IMR-90 (cell line): ENCODE data around the gene RHEX. TPM values are rescaled to one million over a fixed set of nuclear protein-coding genes. Genes with fewer than 3 reads are reported as not detected.

Source experiments
- ATAC-seq: fragments of 200-7000 bp; cut with Tn5 transposase; 2 replicates; pipeline ENCODE4 v1.9.1; 2020; ENCODE audit warnings: low read depth, mild to moderate bottlenecking, moderate library complexity
- BruUV-seq: library from RNA; stranded (reverse); fragments of 400-500 nt; replicated peaks from 2 replicates; lab custom pipeline; 2021; lab: Mats Ljungman, UMichigan
- CTCF ChIA-PET: fragments of 300-600 bp; formaldehyde crosslinking; extraction: SDS; loops from one replicate; lab custom pipeline; 2021; ENCODE audit warnings: antibody characterized with exemption; lab: Yijun Ruan, JAX
- POLR2A ChIA-PET: fragments of 300-600 bp; sonication (Branson Sonifier 250); formaldehyde crosslinking; loops from one replicate; lab custom pipeline; 2022; ENCODE audit warnings: antibody characterized with exemption; ENCODE audit not compliant: unreplicated experiment; lab: Charles Lee
- DNase-seq: peaks from one replicate; pipeline ENCODE4 v3.0.0; 2013
- H2AFZ ChIP-seq: replicated peaks from 2 replicates; pipeline ENCODE3; 2013; ENCODE audit warnings: low read length, mild to moderate bottlenecking; ENCODE audit not compliant: poor library complexity
- H2AK5ac ChIP-seq: 2 replicates; pipeline ENCODE4 v1.6.1; 2013; ENCODE audit warnings: low read depth, low read length, inconsistent platforms
- H2AK9ac ChIP-seq: replicated peaks from 2 replicates; pipeline ENCODE3; 2013; ENCODE audit warnings: mild to moderate bottlenecking, low read depth, low read length, moderate library complexity; ENCODE audit not compliant: poor library complexity
- H2BK120ac ChIP-seq: 2 replicates; pipeline ENCODE4 v1.6.1; 2013; ENCODE audit warnings: low read depth, low read length, inconsistent platforms
- H2BK15ac ChIP-seq: 3 replicates; pipeline ENCODE4 v1.6.1; 2013; ENCODE audit warnings: low read depth, low read length, inconsistent platforms
- H2BK20ac ChIP-seq: 2 replicates; pipeline ENCODE4 v1.6.1; 2013; ENCODE audit warnings: low read depth, mild to moderate bottlenecking, inconsistent platforms, low read length, moderate library complexity
- H2BK5ac ChIP-seq: 2 replicates; pipeline ENCODE4 v1.6.1; 2013; ENCODE audit warnings: mild to moderate bottlenecking, low read depth, low read length, inconsistent platforms; ENCODE audit not compliant: poor library complexity, severe bottlenecking
- H3K14ac ChIP-seq: replicated peaks from 2 replicates; pipeline ENCODE4 v1.6.1; 2013; ENCODE audit warnings: low read depth, low read length, inconsistent platforms
- H3K18ac ChIP-seq: 2 replicates; pipeline ENCODE4 v1.6.1; 2013; ENCODE audit warnings: low read depth, low read length, control low read depth
- H3K23ac ChIP-seq: 2 replicates; pipeline ENCODE4 v1.6.1; 2013; ENCODE audit warnings: low read depth, low read length, inconsistent platforms
- H3K27ac ChIP-seq: 2 replicates; pipeline ENCODE4 v1.5.1; 2013; ENCODE audit warnings: mild to moderate bottlenecking, control low read depth, low read length; ENCODE audit not compliant: insufficient read depth
- H3K27me3 ChIP-seq: 2 replicates; pipeline ENCODE4 v1.6.1; 2013; ENCODE audit warnings: low read length; ENCODE audit not compliant: control insufficient read depth, insufficient read depth
- H3K36me3 ChIP-seq: 2 replicates; pipeline ENCODE4 v1.6.1; 2013; ENCODE audit warnings: low read length, mixed read lengths; ENCODE audit not compliant: control insufficient read depth, insufficient read depth
- H3K4ac ChIP-seq: 2 replicates; pipeline ENCODE4 v1.6.1; 2013; ENCODE audit warnings: low read depth, low read length, inconsistent platforms
- H3K4me1 ChIP-seq: 2 replicates; pipeline ENCODE4 v1.6.1; 2013; ENCODE audit warnings: low read length, mixed read lengths; ENCODE audit not compliant: control insufficient read depth, insufficient read depth
- H3K4me2 ChIP-seq: 2 replicates; pipeline ENCODE4 v1.6.1; 2013; ENCODE audit warnings: low read depth, mild to moderate bottlenecking, control low read depth, low read length, moderate library complexity
- H3K4me3 ChIP-seq: 2 replicates; pipeline ENCODE4 v1.5.1; 2013; ENCODE audit warnings: low read depth, mild to moderate bottlenecking, control low read depth, low read length, moderate library complexity; ENCODE audit not compliant: insufficient read depth
- H3K56ac ChIP-seq: 2 replicates; pipeline ENCODE4 v1.6.1; 2013; ENCODE audit warnings: low read length, inconsistent platforms; ENCODE audit not compliant: insufficient read depth; ENCODE audit errors: extremely low read depth
- H3K79me1 ChIP-seq, 2 experiments: 2 replicates each; pipeline ENCODE4 v1.6.1; 2013; ENCODE audit warnings: low read length in 2 of 2, inconsistent platforms in 1 of 2, low read depth in 1 of 2
- H3K9ac ChIP-seq: 2 replicates; pipeline ENCODE4 v1.6.1; 2013; ENCODE audit warnings: low read depth, low read length, control low read depth
- H3K9me1 ChIP-seq: 2 replicates; pipeline ENCODE4 v1.6.1; 2013; ENCODE audit warnings: low read length, inconsistent platforms; ENCODE audit not compliant: insufficient read depth
- H3K9me3 ChIP-seq: 2 replicates; pipeline ENCODE4 v1.6.1; 2013; ENCODE audit warnings: low read length; ENCODE audit not compliant: control insufficient read depth, insufficient read depth
- H4K20me1 ChIP-seq: 2 replicates; pipeline ENCODE4 v1.6.1; 2013; ENCODE audit warnings: low read length, inconsistent platforms; ENCODE audit not compliant: insufficient read depth
- H4K5ac ChIP-seq: 2 replicates; pipeline ENCODE4 v1.6.1; 2013; ENCODE audit warnings: mild to moderate bottlenecking, low read depth, low read length, control low read depth
- H4K8ac ChIP-seq, 2 experiments: 2 replicates each; pipeline ENCODE4 v1.6.1; 2013; ENCODE audit warnings: low read depth in 2 of 2, low read length in 2 of 2, control low read depth in 1 of 2, inconsistent platforms in 1 of 2
- H4K91ac ChIP-seq: 2 replicates; pipeline ENCODE4 v1.6.1; 2013; ENCODE audit warnings: low read depth, low read length, inconsistent platforms; ENCODE audit not compliant: insufficient read depth
- BHLHE40 ChIP-seq: fragments of 150-350 bp; IDR thresholded peaks from 2 replicates; pipeline ENCODE4 v1.6.1; 2016; ENCODE audit warnings: mild to moderate bottlenecking, low read depth, low read length
- CEBPB ChIP-seq: IDR thresholded peaks from 2 replicates; pipeline ENCODE4 v1.6.1; 2012; ENCODE audit warnings: low read depth, low read length, improper control_type of control experiment
- CHD1 ChIP-seq: IDR thresholded peaks from 2 replicates; pipeline ENCODE4 v1.6.1; 2012; ENCODE audit warnings: low read depth, low read length, improper control_type of control experiment
- FOS ChIP-seq: fragments of 150-350 bp; IDR thresholded peaks from 2 replicates; pipeline ENCODE4 v1.6.1; 2016; ENCODE audit warnings: low read depth, low read length
- MAFK ChIP-seq: IDR thresholded peaks from 2 replicates; pipeline ENCODE4 v1.6.1; 2012; ENCODE audit warnings: low read depth, low read length, improper control_type of control experiment
- MAZ ChIP-seq: IDR thresholded peaks from 2 replicates; pipeline ENCODE4 v1.6.1; 2012; ENCODE audit warnings: low read depth, mild to moderate bottlenecking, low read length, improper control_type of control experiment, moderate library complexity, borderline replicate concordance
- MXI1 ChIP-seq: IDR thresholded peaks from 2 replicates; pipeline ENCODE4 v1.6.1; 2012; ENCODE audit warnings: low read depth, mild to moderate bottlenecking, low read length, moderate library complexity, borderline replicate concordance
- NFE2L2 ChIP-seq: fragments of 150-350 bp; IDR thresholded peaks from 2 replicates; pipeline ENCODE4 v1.6.1; 2016; ENCODE audit warnings: low read depth, mild to moderate bottlenecking, low read length
- POLR2A ChIP-seq: IDR thresholded peaks from 2 replicates; pipeline ENCODE4 v1.6.1; 2012; ENCODE audit warnings: mild to moderate bottlenecking, low read depth, low read length
- RAD21 ChIP-seq: IDR thresholded peaks from 2 replicates; pipeline ENCODE4 v1.6.1; 2012; ENCODE audit warnings: low read length, improper control_type of control experiment
- RCOR1 ChIP-seq: IDR thresholded peaks from 2 replicates; pipeline ENCODE4 v1.6.1; 2012; ENCODE audit warnings: mild to moderate bottlenecking, low read length, improper control_type of control experiment; ENCODE audit not compliant: insufficient replicate concordance
- RFX5 ChIP-seq: IDR thresholded peaks from 2 replicates; pipeline ENCODE4 v1.8.0; 2012; ENCODE audit warnings: low read depth, mild to moderate bottlenecking, low read length, moderate library complexity
- SMC3 ChIP-seq: fragments of 150-350 bp; IDR thresholded peaks from 2 replicates; pipeline ENCODE4 v1.6.1; 2016; ENCODE audit warnings: low read depth, mild to moderate bottlenecking, antibody characterized with exemption, low read length, moderate library complexity
- WGBS, 2 experiments: methylation state at CpG; one replicate each; pipeline versions ENCODE4 v1.1.5 to v1.1.7; 2013; ENCODE audit warnings: missing lambda C conversion rate in 2 of 2; ENCODE audit not compliant: insufficient read length in 1 of 2; ENCODE audit errors: extremely low coverage in 2 of 2; 5-methylcytosine and 5-hydroxymethylcytosine counted together
- dilution Hi-C: fragments of 300-500 bp; cut with HindIII; formaldehyde crosslinking; loops from one replicate; pipeline ENCODE4 v1.14.3; 2018; ENCODE audit warnings: low sequenced_read_pairs; ENCODE audit not compliant: unreplicated experiment
- in situ Hi-C: fragments of 300-500 bp; cut with MboI; formaldehyde crosslinking; loops from 3 replicates; pipeline ENCODE4 v1.14.3; 2019; ENCODE audit warnings: low sequenced_read_pairs, inconsistent platforms, mixed read lengths
- intact Hi-C: fragments of 100-400 bp; cut with micrococcal nuclease; formaldehyde crosslinking; loops from 2 replicates; pipeline ENCODE4 v1.10.0; 2022
- polyA plus RNA-seq, 3 experiments: library from polyadenylated mRNA; depleted of rRNA; stranded (reverse); fragments of >200 nt; gene quantifications; 2 replicates each; pipeline ENCODE4 v1.2.3, GENCODE V29; 2012; ENCODE audit warnings: low replicate concordance in 1 of 3
- total RNA-seq: library from RNA; depleted of rRNA; stranded (reverse); fragments of >200 nt; gene quantifications from 2 replicates; pipeline ENCODE4 v1.2.3, GENCODE V29; 2012
- TF ChIP-seq, protein P1 (sequence below): conservative IDR thresholded peaks from 2 replicates; pipeline ENCODE4 v1.5.1; 2012; ENCODE audit warnings: mild to moderate bottlenecking, low read depth, low read length, improper control_type of control experiment
- TF ChIP-seq, protein P2 (sequence below): fragments of 150-350 bp; IDR thresholded peaks from 2 replicates; pipeline ENCODE4 v1.6.1; 2017; ENCODE audit warnings: mild to moderate bottlenecking, antibody characterized with exemption, low read length, low read depth
- TF ChIP-seq, protein P3 (sequence below): fragments of 150-350 bp; IDR thresholded peaks from 2 replicates; pipeline ENCODE4 v1.6.1; 2016; ENCODE audit warnings: low read depth, mild to moderate bottlenecking, low read length, moderate library complexity, borderline replicate concordance

RHEX gene
- total and polyA plus RNA-seq, 2 of the 4 experiments (the other 2 are of a cell fraction): not detected

DNA sequence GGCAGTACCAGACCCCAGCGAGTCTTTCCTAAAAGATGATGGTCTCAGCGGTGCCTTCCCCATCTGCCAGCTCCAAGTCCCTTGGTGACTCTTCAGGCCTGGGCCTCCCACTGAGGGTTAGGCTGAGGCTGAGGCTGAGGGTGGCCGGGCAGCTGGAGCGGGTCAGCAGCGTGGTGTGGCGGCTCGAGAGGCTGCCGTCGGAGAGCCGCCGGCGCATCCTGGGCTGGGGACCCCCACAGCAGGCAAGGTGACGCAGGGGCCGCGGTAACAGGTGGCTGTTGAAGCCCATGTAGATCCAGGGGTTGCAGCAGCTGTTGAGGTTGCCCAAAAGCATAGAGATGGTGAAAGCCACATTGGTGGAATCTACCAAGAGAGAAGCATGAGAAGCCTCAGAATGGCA is 57.2 kb downstream of the RHEX start:
- Histone ChIP-seq H2BK15ac (no peak overlapping the region), H2BK120ac (no peak overlapping the region), H3K4me3 (no peak overlapping the region), H3K4ac (no peak overlapping the region), H4K5ac (no peak overlapping the region), H2BK5ac (no peak overlapping the region), H3K56ac (no peak overlapping the region), H2AK5ac (no peak overlapping the region), H3K9me1 (no peaks in the 10 kb centered on the region), H3K9ac (no peak overlapping the region), H2BK20ac (no peak overlapping the region), H3K14ac (no peak overlapping the region), H3K36me3 (no peaks in the 10 kb centered on the region), H4K20me1 (no peaks in the 10 kb centered on the region), H3K9me3 (no peaks in the 10 kb centered on the region), H2AK9ac (no peak overlapping the region), H2AFZ (no peak overlapping the region), H3K18ac (no peak overlapping the region), H4K8ac (no peak overlapping the region), H4K91ac (no peak overlapping the region), H3K4me1 (no peaks in the 10 kb centered on the region), H3K23ac (no peak overlapping the region), H3K27ac (no peak overlapping the region), H3K79me1 (no peaks in the 10 kb centered on the region), H3K4me2 (no peak overlapping the region), H3K27me3 (peaks cover 50% of the 10 kb centered on the region)
- intact Hi-C loops (no loop called here), in situ Hi-C loops (loop anchor here (25.0 kb wide), 1 partner anchor 448 kb away; no protein-coding TSS in a partner anchor), dilution Hi-C loops (no loop called here)
- ChIA-PET POLR2A (no interaction called here), CTCF (interaction anchor here (2.5 kb wide), 1 partner anchor 126 kb away, joined by 7 read pairs; no protein-coding TSS in a partner anchor)
- ATAC-seq (no peak), DNase-seq (no peak)
- BruUV-seq: no TSS peak
- TF ChIP-seq MAZ: no peak
- no peak for TF ChIP-seq BHLHE40
- no peak for TF ChIP-seq CEBPB
- TF ChIP-seq POLR2A: no peak
- no peak for TF ChIP-seq RCOR1
- no peak for TF ChIP-seq SMC3
- TF ChIP-seq, protein P1, sequence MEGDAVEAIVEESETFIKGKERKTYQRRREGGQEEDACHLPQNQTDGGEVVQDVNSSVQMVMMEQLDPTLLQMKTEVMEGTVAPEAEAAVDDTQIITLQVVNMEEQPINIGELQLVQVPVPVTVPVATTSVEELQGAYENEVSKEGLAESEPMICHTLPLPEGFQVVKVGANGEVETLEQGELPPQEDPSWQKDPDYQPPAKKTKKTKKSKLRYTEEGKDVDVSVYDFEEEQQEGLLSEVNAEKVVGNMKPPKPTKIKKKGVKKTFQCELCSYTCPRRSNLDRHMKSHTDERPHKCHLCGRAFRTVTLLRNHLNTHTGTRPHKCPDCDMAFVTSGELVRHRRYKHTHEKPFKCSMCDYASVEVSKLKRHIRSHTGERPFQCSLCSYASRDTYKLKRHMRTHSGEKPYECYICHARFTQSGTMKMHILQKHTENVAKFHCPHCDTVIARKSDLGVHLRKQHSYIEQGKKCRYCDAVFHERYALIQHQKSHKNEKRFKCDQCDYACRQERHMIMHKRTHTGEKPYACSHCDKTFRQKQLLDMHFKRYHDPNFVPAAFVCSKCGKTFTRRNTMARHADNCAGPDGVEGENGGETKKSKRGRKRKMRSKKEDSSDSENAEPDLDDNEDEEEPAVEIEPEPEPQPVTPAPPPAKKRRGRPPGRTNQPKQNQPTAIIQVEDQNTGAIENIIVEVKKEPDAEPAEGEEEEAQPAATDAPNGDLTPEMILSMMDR: no peak
- TF ChIP-seq CHD1: no peak
- no peak for TF ChIP-seq RAD21
- no peak for TF ChIP-seq NFE2L2
- TF ChIP-seq MXI1: no peak
- TF ChIP-seq, protein P2, sequence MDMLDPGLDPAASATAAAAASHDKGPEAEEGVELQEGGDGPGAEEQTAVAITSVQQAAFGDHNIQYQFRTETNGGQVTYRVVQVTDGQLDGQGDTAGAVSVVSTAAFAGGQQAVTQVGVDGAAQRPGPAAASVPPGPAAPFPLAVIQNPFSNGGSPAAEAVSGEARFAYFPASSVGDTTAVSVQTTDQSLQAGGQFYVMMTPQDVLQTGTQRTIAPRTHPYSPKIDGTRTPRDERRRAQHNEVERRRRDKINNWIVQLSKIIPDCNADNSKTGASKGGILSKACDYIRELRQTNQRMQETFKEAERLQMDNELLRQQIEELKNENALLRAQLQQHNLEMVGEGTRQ: no peak
- no peak for TF ChIP-seq FOS
- no peak for TF ChIP-seq MAFK
- no peak for TF ChIP-seq RFX5
- TF ChIP-seq, protein P3, sequence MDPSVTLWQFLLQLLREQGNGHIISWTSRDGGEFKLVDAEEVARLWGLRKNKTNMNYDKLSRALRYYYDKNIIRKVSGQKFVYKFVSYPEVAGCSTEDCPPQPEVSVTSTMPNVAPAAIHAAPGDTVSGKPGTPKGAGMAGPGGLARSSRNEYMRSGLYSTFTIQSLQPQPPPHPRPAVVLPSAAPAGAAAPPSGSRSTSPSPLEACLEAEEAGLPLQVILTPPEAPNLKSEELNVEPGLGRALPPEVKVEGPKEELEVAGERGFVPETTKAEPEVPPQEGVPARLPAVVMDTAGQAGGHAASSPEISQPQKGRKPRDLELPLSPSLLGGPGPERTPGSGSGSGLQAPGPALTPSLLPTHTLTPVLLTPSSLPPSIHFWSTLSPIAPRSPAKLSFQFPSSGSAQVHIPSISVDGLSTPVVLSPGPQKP: no peak
- WGBS, 2 experiments: 84% methylated on average over 10 of the region's 15 CpGs; no CpG with 5 or more reads in 1 of the 2 experiments
